Hepatocyte (in vitro differentiated cells): Measurements from ENCODE around the gene XYLT1. TPM values are rescaled to one million over a fixed set of nuclear protein-coding genes. Genes with fewer than 3 reads are reported as not detected.

Source experiments
- DNase-seq: peaks from one replicate; pipeline ENCODE4 v3.0.0-alpha.2; 2016; ENCODE audit warnings: low spot score
- H2AFZ ChIP-seq: fragments of 200-600 bp; sonication (generic); 2 replicates; pipeline ENCODE4 v1.6.0; 2016; ENCODE audit warnings: antibody characterized with exemption, mild to moderate bottlenecking
- H3K27ac ChIP-seq: fragments of 200-600 bp; sonication (generic); 2 replicates; pipeline ENCODE4 v1.5.1; 2016; ENCODE audit warnings: mild to moderate bottlenecking
- H3K27me3 ChIP-seq: fragments of 200-600 bp; sonication (generic); 2 replicates; pipeline ENCODE4 v1.6.1; 2016
- H3K36me3 ChIP-seq: fragments of 200-600 bp; sonication (generic); replicated peaks from 2 replicates; pipeline ENCODE4 v1.5.1; 2016; ENCODE audit warnings: low read depth; ENCODE audit not compliant: insufficient read depth
- H3K4me1 ChIP-seq: fragments of 200-600 bp; sonication (generic); 2 replicates; pipeline ENCODE4 v1.5.1; 2016; ENCODE audit warnings: mild to moderate bottlenecking, moderate library complexity; ENCODE audit not compliant: insufficient read depth
- H3K4me2 ChIP-seq: fragments of 200-600 bp; sonication (generic); 2 replicates; pipeline ENCODE4 v1.6.0; 2016
- H3K4me3 ChIP-seq: fragments of 200-600 bp; sonication (generic); 2 replicates; pipeline ENCODE4 v1.5.1; 2016; ENCODE audit warnings: mild to moderate bottlenecking
- H3K79me2 ChIP-seq: fragments of 200-600 bp; sonication (generic); 2 replicates; pipeline ENCODE4 v1.6.0; 2017; ENCODE audit warnings: mild to moderate bottlenecking
- H3K9me2 ChIP-seq: fragments of 200-600 bp; sonication (generic); replicated peaks from 2 replicates; pipeline ENCODE4 v1.6.0; 2017; ENCODE audit warnings: mild to moderate bottlenecking; ENCODE audit not compliant: insufficient read depth
- H3K9me3 ChIP-seq: fragments of 200-600 bp; sonication (generic); 2 replicates; pipeline ENCODE4 v1.5.1; 2016; ENCODE audit warnings: low read depth, mild to moderate bottlenecking
- H4K20me1 ChIP-seq: fragments of 200-600 bp; sonication (generic); 2 replicates; pipeline ENCODE4 v1.6.0; 2016; ENCODE audit warnings: mild to moderate bottlenecking; ENCODE audit not compliant: insufficient read depth, poor library complexity, severe bottlenecking
- CTCF ChIP-seq: fragments of 200-600 bp; sonication (generic); IDR thresholded peaks from 2 replicates; pipeline ENCODE4 v1.5.1; 2016; ENCODE audit warnings: antibody characterized with exemption, mild to moderate bottlenecking; ENCODE audit not compliant: poor library complexity
- EZH2 ChIP-seq: fragments of 200-600 bp; sonication (generic); IDR thresholded peaks from 2 replicates; pipeline ENCODE4 v1.6.1; 2016; ENCODE audit warnings: antibody characterized with exemption, mild to moderate bottlenecking, borderline replicate concordance
- EZH2phosphoT487 ChIP-seq: fragments of 200-600 bp; sonication (generic); IDR thresholded peaks from one replicate; pipeline ENCODE4 v1.6.1; 2018; ENCODE audit warnings: antibody characterized with exemption, mild to moderate bottlenecking, low read depth, moderate library complexity; ENCODE audit not compliant: unreplicated experiment, severe bottlenecking
- WGBS: methylation state at CpG from one replicate; pipeline ENCODE4 v1.1.6; 2016; ENCODE audit warnings: low lambda C conversion rate; ENCODE audit errors: missing lambda C conversion rate; 5-methylcytosine and 5-hydroxymethylcytosine counted together
- polyA plus RNA-seq: library from polyadenylated mRNA; unstranded; fragments of >200 nt; fragmentation: Nextera tagmentation; extraction: Ambion mirVana; gene quantifications from 2 replicates; pipeline ENCODE4 v1.2.1, GENCODE V29; 2016
- total RNA-seq: library from RNA; depleted of rRNA; stranded (reverse); fragments of >200 nt; gene quantifications from 2 replicates; pipeline ENCODE4 v1.2.3, GENCODE V29; 2014

The XYLT1 gene
- total and polyA plus RNA-seq, 2 experiments from 2014 or later = 6.9 to 13.7 TPM

- Histone ChIP-seq H3K79me2 (peaks cover 14% of the 10 kb centered on the region), H2AFZ (no peak overlapping the region), H3K27me3 (no peaks in the 10 kb centered on the region), H3K4me1 (peaks cover 29% of the 10 kb centered on the region), H4K20me1 (no peaks in the 10 kb centered on the region), H3K9me3 (no peaks in the 10 kb centered on the region), H3K4me3 (no peak overlapping the region), H3K36me3 (no peaks in the 10 kb centered on the region), H3K27ac (no peak overlapping the region), H3K4me2 (no peak overlapping the region), H3K9me2 (no peaks in the 10 kb centered on the region)
- no peak for DNase-seq
- no peak for TF ChIP-seq CTCF
- TF ChIP-seq EZH2 = no peak
- TF ChIP-seq EZH2phosphoT487 = no peak
- WGBS = 50% methylated on average over 14 of the region's 14 CpGs
Observed at GRCh38 chr16:17382949-17383863, 87.6 kb downstream of the XYLT1 start.

GRCh38 chr16:17382514-17382913, 88.2 kb downstream of the XYLT1 start:
- no peaks in the 10 kb centered on the region for H4K20me1 ChIP-seq
- peaks cover 16% of the 10 kb centered on the region for H3K79me2 ChIP-seq
- 69% methylated on average over 6 of the region's 6 CpGs for WGBS
- no peaks in the 10 kb centered on the region for H3K36me3 ChIP-seq
- no peak overlapping the region for H3K4me2 ChIP-seq
- peaks cover 35% of the 10 kb centered on the region for H3K4me1 ChIP-seq
- no peaks in the 10 kb centered on the region for H3K27me3 ChIP-seq
- no peak overlapping the region for H3K4me3 ChIP-seq
- DNase-seq = no peak
- no peak for TF ChIP-seq EZH2phosphoT487
- TF ChIP-seq CTCF = no peak
- no peak for TF ChIP-seq EZH2
- H3K9me3 ChIP-seq = no peaks in the 10 kb centered on the region
- no peak overlapping the region for H2AFZ ChIP-seq
- H3K9me2 ChIP-seq = no peaks in the 10 kb centered on the region
- no peak overlapping the region for H3K27ac ChIP-seq

GRCh38 chr16:17381784-17382183, 89.0 kb downstream of the XYLT1 start:
- H3K36me3 ChIP-seq = no peaks in the 10 kb centered on the region
- H2AFZ ChIP-seq = no peak overlapping the region
- peaks cover 36% of the 10 kb centered on the region for H3K4me1 ChIP-seq
- no peaks in the 10 kb centered on the region for H4K20me1 ChIP-seq
- no peak for DNase-seq
- H3K27ac ChIP-seq = no peak overlapping the region
- no peaks in the 10 kb centered on the region for H3K9me2 ChIP-seq
- no peaks in the 10 kb centered on the region for H3K27me3 ChIP-seq
- H3K4me2 ChIP-seq = no peak overlapping the region
- peaks cover 13% of the 10 kb centered on the region for H3K79me2 ChIP-seq
- no peak for TF ChIP-seq EZH2phosphoT487
- no peak for TF ChIP-seq CTCF
- TF ChIP-seq EZH2 = no peak
- H3K4me3 ChIP-seq = no peak overlapping the region
- H3K9me3 ChIP-seq = no peaks in the 10 kb centered on the region
- 92% methylated on average over 1 of the region's 1 CpG for WGBS
